ENCODE results near the gene CRYBA4. TPM values are rescaled to one million over a fixed set of nuclear protein-coding genes. Genes with fewer than 3 reads are reported as not detected.
A peak's percentile ranks its signal among the peaks of the same experiment; 100 is the strongest.

The CRYBA4 gene
- total RNA-seq, 1 experiment from 2014 or later, result not detected

DNA sequence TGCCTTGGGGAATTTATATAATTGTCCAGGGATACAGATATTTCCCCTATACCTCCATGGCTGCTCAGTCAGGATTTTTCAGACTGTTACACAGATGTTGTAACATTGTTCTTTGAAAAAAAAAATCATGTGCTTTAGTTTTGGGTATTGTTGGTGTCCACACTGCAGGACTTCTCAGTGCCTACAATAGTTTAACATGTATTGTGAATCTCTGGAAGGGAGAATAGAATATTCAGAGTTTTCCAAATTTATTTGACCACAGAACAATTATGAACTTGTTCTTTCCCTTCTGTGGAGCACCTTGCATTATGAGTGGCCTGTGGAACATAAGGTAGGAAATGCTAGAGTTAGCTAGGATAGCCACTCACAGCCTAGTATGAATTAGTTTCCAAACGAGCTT, 14.5 kb downstream of the CRYBA4 start:
- BruUV-seq (replicated peaks), result no TSS peak
- CTCF ChIA-PET, result no interaction called here
- POLR2A ChIA-PET (ENCODE audit: low non-redundant PET), result no interaction called here

GRCh38 chr22:26642465-26643417, 21.0 kb downstream of the CRYBA4 start:
- no peaks in the 10 kb centered on the region for H3K9me3 ChIP-seq (ENCODE audit: low read depth, low read length, poor library complexity, severe bottlenecking)
- H3K4me1 ChIP-seq (ENCODE audit: insufficient read depth, low read length, poor library complexity, severe bottlenecking), result peaks cover 34% of the 10 kb centered on the region
- intact Hi-C loops (cut with micrococcal nuclease; ENCODE audit: unreplicated experiment), result no loop called here
- peak; percentile 22 for DNase-seq (ENCODE audit: low spot score)
- H3K4me3 ChIP-seq (ENCODE audit: low read depth, low read length, poor library complexity, severe bottlenecking), result no peak overlapping the region
- ChIA-PET POLR2A (ENCODE audit: low non-redundant PET) (interaction anchor here (0.7 kb wide), 1 partner anchor 29 kb away, joined by 9 read pairs; no protein-coding TSS in a partner anchor), CTCF (interaction anchor here (0.5 kb wide), 1 partner anchor 10 kb away, joined by 3 read pairs; no protein-coding TSS in a partner anchor)
- H3K27me3 ChIP-seq (replicated peaks; ENCODE audit: insufficient read depth, low read depth, low read length, poor library complexity), result no peaks in the 10 kb centered on the region
- BruUV-seq (replicated peaks), result no TSS peak
- no peaks in the 10 kb centered on the region for H3K36me3 ChIP-seq (ENCODE audit: insufficient read depth, low read length, poor library complexity, severe bottlenecking)
- no peak for TF ChIP-seq EZH2 (IDR thresholded peaks at IDR 0.05; ENCODE audit: borderline replicate concordance, low read depth, low read length, poor library complexity, severe bottlenecking)
- TF ChIP-seq, protein P1, sequence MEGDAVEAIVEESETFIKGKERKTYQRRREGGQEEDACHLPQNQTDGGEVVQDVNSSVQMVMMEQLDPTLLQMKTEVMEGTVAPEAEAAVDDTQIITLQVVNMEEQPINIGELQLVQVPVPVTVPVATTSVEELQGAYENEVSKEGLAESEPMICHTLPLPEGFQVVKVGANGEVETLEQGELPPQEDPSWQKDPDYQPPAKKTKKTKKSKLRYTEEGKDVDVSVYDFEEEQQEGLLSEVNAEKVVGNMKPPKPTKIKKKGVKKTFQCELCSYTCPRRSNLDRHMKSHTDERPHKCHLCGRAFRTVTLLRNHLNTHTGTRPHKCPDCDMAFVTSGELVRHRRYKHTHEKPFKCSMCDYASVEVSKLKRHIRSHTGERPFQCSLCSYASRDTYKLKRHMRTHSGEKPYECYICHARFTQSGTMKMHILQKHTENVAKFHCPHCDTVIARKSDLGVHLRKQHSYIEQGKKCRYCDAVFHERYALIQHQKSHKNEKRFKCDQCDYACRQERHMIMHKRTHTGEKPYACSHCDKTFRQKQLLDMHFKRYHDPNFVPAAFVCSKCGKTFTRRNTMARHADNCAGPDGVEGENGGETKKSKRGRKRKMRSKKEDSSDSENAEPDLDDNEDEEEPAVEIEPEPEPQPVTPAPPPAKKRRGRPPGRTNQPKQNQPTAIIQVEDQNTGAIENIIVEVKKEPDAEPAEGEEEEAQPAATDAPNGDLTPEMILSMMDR (conservative IDR thresholded peaks at IDR 0.05; ENCODE audit: low read depth, low read length), result no peak
- peak overlapping the region; percentile 58 for H3K27ac ChIP-seq (ENCODE audit: low read depth, low read length, poor library complexity, severe bottlenecking)

More for the DNA sequence above, 14.5 kb downstream of the CRYBA4 start:
- Histone ChIP-seq H3K4me1 (ENCODE audit: insufficient read depth, low read length, poor library complexity, severe bottlenecking) (no peaks in the 10 kb centered on the region), H3K4me3 (ENCODE audit: low read depth, low read length, poor library complexity, severe bottlenecking) (no peak overlapping the region), H3K9me3 (ENCODE audit: low read depth, low read length, poor library complexity, severe bottlenecking) (no peaks in the 10 kb centered on the region), H3K27ac (ENCODE audit: low read depth, low read length, poor library complexity, severe bottlenecking) (no peak overlapping the region), H3K27me3 (replicated peaks; ENCODE audit: insufficient read depth, low read depth, low read length, poor library complexity) (no peaks in the 10 kb centered on the region), H3K36me3 (ENCODE audit: insufficient read depth, low read length, poor library complexity, severe bottlenecking) (no peaks in the 10 kb centered on the region)
- TF ChIP-seq, protein P1 (conservative IDR thresholded peaks at IDR 0.05; ENCODE audit: low read depth, low read length), result no peak
- no peak for TF ChIP-seq EZH2 (IDR thresholded peaks at IDR 0.05; ENCODE audit: borderline replicate concordance, low read depth, low read length, poor library complexity, severe bottlenecking)
- no peak for DNase-seq (ENCODE audit: low spot score)
- intact Hi-C loops (cut with micrococcal nuclease; ENCODE audit: unreplicated experiment), result no loop called here

DNA sequence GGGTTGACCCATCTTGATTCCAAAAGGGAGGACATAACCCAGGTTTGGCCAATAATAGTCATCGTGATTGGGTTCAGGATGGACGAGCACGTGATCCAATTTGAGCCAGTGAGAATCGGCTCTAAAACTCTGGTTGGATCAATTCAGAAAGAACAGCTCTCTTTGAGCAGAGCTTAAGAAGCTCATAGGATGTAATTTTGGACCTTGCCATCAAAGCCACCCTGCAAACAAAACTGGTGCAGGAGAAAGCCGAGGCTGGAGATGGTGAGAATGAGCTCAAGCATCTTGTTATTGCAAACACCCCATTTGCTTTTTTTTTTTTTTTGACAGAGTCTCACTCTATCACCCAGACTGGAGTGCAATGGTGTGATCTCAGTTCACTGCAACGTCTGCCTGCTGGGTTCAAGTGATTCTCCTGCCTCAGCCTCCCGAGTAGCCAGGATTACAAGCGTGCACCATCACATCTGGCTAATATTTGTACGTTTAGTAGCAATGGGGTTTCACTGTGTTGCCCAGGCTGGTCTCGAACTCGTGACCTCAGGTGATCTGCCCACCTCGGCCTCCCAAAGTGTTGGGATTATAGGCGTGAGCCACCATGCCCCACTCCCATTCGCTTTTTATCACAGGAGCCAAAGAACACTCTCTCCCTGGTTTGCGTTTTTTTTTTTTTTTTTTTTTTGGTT, 21.8 kb downstream of the CRYBA4 start:
- H3K27ac ChIP-seq (ENCODE audit: low read depth, low read length, poor library complexity, severe bottlenecking), result peak overlapping the region; percentile 58
- H3K4me3 ChIP-seq (ENCODE audit: low read depth, low read length, poor library complexity, severe bottlenecking), result no peak overlapping the region
- BruUV-seq (replicated peaks), result no TSS peak
- no peak for TF ChIP-seq EZH2 (IDR thresholded peaks at IDR 0.05; ENCODE audit: borderline replicate concordance, low read depth, low read length, poor library complexity, severe bottlenecking)
- TF ChIP-seq, protein P1 (conservative IDR thresholded peaks at IDR 0.05; ENCODE audit: low read depth, low read length), result no peak
- peaks cover 34% of the 10 kb centered on the region for H3K4me1 ChIP-seq (ENCODE audit: insufficient read depth, low read length, poor library complexity, severe bottlenecking)
- no peaks in the 10 kb centered on the region for H3K36me3 ChIP-seq (ENCODE audit: insufficient read depth, low read length, poor library complexity, severe bottlenecking)
- no peaks in the 10 kb centered on the region for H3K9me3 ChIP-seq (ENCODE audit: low read depth, low read length, poor library complexity, severe bottlenecking)
- POLR2A ChIA-PET (ENCODE audit: low non-redundant PET), result no interaction called here
- DNase-seq (ENCODE audit: low spot score), result no peak
- intact Hi-C loops (cut with micrococcal nuclease; ENCODE audit: unreplicated experiment), result no loop called here
- no peaks in the 10 kb centered on the region for H3K27me3 ChIP-seq (replicated peaks; ENCODE audit: insufficient read depth, low read depth, low read length, poor library complexity)
- CTCF ChIA-PET, result interaction anchor here (0.5 kb wide), 1 partner anchor 1393 kb away, joined by 7 read pairs; no protein-coding TSS in a partner anchor
